WI38 (cell line): ENCODE results near the gene TMEM69.

Experiments used
- H3K4me3 ChIP-seq: 2 replicates; pipeline ENCODE4 v1.5.1; 2011; ENCODE audit warnings: low read depth, mild to moderate bottlenecking, control low read depth, low read length
- TF ChIP-seq, protein P1 (sequence below): IDR thresholded peaks from 2 replicates; pipeline ENCODE4 v1.5.1; 2012; ENCODE audit warnings: low read depth, mild to moderate bottlenecking, control low read depth, low read length

TMEM69 gene

DNA sequence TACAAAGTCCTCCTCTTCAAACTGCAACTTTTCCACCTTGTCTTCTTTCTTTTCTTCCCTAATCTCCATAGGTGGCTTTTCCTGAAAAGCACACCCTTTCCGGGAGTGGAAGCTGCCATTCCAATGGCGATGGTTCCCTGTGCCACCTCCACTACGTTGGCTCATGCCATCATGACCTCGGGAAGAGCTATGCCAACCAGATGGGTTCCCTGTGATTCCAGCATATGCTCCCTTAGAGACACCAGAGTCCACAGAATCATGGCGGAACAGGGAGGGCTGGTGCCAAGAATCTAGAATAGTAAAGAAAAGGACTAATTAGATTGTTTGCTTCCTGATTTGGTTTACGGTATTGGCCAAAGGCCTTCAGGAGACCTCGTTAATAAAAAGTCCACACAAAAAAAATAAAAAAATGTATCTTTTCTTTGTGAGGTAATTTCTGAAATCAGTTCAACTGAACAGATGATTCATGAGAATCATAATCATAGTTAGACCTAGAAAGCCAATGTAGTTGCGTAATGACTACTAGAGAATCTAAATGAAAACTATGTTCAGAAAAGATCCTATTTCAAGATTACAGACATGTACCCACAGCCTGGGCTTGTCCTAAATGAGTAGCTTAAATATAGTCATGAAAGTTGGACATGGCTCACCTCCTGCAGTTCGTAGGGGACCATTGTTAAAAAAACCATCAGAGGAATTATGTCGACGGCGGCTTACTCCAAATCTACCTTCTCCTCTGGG is 33.3 kb upstream of the TMEM69 start:
- TF ChIP-seq, protein P1, sequence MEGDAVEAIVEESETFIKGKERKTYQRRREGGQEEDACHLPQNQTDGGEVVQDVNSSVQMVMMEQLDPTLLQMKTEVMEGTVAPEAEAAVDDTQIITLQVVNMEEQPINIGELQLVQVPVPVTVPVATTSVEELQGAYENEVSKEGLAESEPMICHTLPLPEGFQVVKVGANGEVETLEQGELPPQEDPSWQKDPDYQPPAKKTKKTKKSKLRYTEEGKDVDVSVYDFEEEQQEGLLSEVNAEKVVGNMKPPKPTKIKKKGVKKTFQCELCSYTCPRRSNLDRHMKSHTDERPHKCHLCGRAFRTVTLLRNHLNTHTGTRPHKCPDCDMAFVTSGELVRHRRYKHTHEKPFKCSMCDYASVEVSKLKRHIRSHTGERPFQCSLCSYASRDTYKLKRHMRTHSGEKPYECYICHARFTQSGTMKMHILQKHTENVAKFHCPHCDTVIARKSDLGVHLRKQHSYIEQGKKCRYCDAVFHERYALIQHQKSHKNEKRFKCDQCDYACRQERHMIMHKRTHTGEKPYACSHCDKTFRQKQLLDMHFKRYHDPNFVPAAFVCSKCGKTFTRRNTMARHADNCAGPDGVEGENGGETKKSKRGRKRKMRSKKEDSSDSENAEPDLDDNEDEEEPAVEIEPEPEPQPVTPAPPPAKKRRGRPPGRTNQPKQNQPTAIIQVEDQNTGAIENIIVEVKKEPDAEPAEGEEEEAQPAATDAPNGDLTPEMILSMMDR = no peak
- H3K4me3 ChIP-seq = no peak overlapping the region

- TF ChIP-seq, protein P1 = no peak
- H3K4me3 ChIP-seq = no peak overlapping the region
Measured at GRCh38 chr1:45656573-45657226, 31.3 kb upstream of the TMEM69 start.

GRCh38 chr1:45658171-45658570 is 29.8 kb upstream of the TMEM69 start:
- TF ChIP-seq, protein P1 = no peak
- H3K4me3 ChIP-seq = no peak overlapping the region

GRCh38 chr1:45659222-45659621 is 28.8 kb upstream of the TMEM69 start:
- TF ChIP-seq, protein P1 = no peak
- H3K4me3 ChIP-seq = no peak overlapping the region

GRCh38 chr1:45660336-45660735 is 27.6 kb upstream of the TMEM69 start:
- TF ChIP-seq, protein P1 = no peak
- no peak overlapping the region for H3K4me3 ChIP-seq

GRCh38 chr1:45666836-45667235 is 21.1 kb upstream of the TMEM69 start:
- no peak overlapping the region for H3K4me3 ChIP-seq
- TF ChIP-seq, protein P1 = no peak
